Activated CD4-positive, alpha-beta T cell treated with anti-CD3 and anti-CD28 coated beads for 24 hours (primary cell): ENCODE results near the gene C4BPA.

Experiments used
- DNase-seq, 2 donors: peaks; one replicate each; pipeline ENCODE4 v3.0.0-alpha.2; 2020; ENCODE audit warnings: low read depth in 2 of 2

C4BPA gene

GRCh38 chr1:207077470-207078377, 26.3 kb upstream of the C4BPA start:
- peak; percentile 23 to 57 for DNase-seq

- no peak for DNase-seq
Measured at GRCh38 chr1:207078578-207079132, 25.4 kb upstream of the C4BPA start.

- DNase-seq: no peak
Measured at GRCh38 chr1:207079706-207080241, 24.3 kb upstream of the C4BPA start.

- no peak for DNase-seq
Measured at GRCh38 chr1:207081088-207081487, 22.9 kb upstream of the C4BPA start.

GRCh38 chr1:207081806-207082205, 22.2 kb upstream of the C4BPA start:
- DNase-seq: no peak

GRCh38 chr1:207084232-207084631, 19.8 kb upstream of the C4BPA start:
- no peak for DNase-seq

GRCh38 chr1:207084701-207085180, 19.3 kb upstream of the C4BPA start:
- peak; percentile 17 to 28 for DNase-seq

- DNase-seq: no peak
Measured at GRCh38 chr1:207085887-207086286, 18.1 kb upstream of the C4BPA start.

- DNase-seq: no peak
Measured at GRCh38 chr1:207088161-207088560, 15.9 kb upstream of the C4BPA start.

- no peak for DNase-seq
Measured at GRCh38 chr1:207088701-207089626, 15.1 kb upstream of the C4BPA start, which contains the start of gene C4BPB. TSS of gene C4BPB (plus strand) at chr1:207088860. CDS start at chr1:207089532, 672 bp downstream.

GRCh38 chr1:207089627-207090355, 14.2 kb upstream of the C4BPA start:
- DNase-seq: no peak

GRCh38 chr1:207091200-207091908, 12.7 kb upstream of the C4BPA start:
- DNase-seq: no peak

- no peak for DNase-seq
Measured at GRCh38 chr1:207093944-207094343, 10.1 kb upstream of the C4BPA start.

GRCh38 chr1:207097871-207098324, 6.1 kb upstream of the C4BPA start:
- DNase-seq: peak; percentile 15 to 18

GRCh38 chr1:207101720-207102119, 2.3 kb upstream of the C4BPA start:
- DNase-seq: no peak

GRCh38 chr1:207102146-207102545, 1.9 kb upstream of the C4BPA start:
- no peak for DNase-seq

GRCh38 chr1:207102659-207103058, 1.4 kb upstream of the C4BPA start:
- DNase-seq: no peak

- no peak for DNase-seq
Measured at GRCh38 chr1:207109004-207109403, 5.0 kb downstream of the C4BPA start.

GRCh38 chr1:207112616-207113296, 8.7 kb downstream of the C4BPA start:
- DNase-seq: no peak

GRCh38 chr1:207115269-207115668, 11.2 kb downstream of the C4BPA start:
- DNase-seq: no peak
